A549 (cell line): ENCODE results near the gene OR10K2. TPM values are rescaled to one million over a fixed set of nuclear protein-coding genes. Genes with fewer than 3 reads are reported as not detected.

Experiments
- ATAC-seq, 2 experiments: fragments of 200-7000 bp in 1 of 2; fragments of >200 bp in 1 of 2; cut with Nextera tagmentation in 1 of 2; cut with Tn5 transposase in 1 of 2; 3 replicates each; pipeline versions ENCODE4 v1.8.0 to v1.9.1; 2018 to 2020; ENCODE audit warnings: mild to moderate bottlenecking in 1 of 2, moderate library complexity in 1 of 2
- CTCF ChIA-PET: fragments of 300-600 bp; sonication (Branson Sonifier 250); formaldehyde crosslinking; extraction: SDS; loops from one replicate; lab custom pipeline; 2021; ENCODE audit warnings: antibody characterized with exemption, inconsistent platforms; lab: Yijun Ruan, JAX
- POLR2A ChIA-PET: fragments of 350-600 bp; formaldehyde crosslinking; extraction: SDS; loops from one replicate; lab custom pipeline; 2021; ENCODE audit warnings: antibody characterized with exemption, inconsistent platforms; lab: Yijun Ruan, JAX
- DNase-seq, 2 experiments: peaks; one replicate each; pipeline versions ENCODE4 v3.0.0 to v3.0.0-alpha.2; 2011 to 2016; ENCODE audit warnings: low read depth in 1 of 2, low spot score in 1 of 2
- FAIRE-seq: peaks from 2 replicates; lab custom pipeline; 2011; peaks lifted over from hg19 to GRCh38; lab: Jason Lieb, UNC
- H3K27ac ChIP-seq, 2 experiments: fragments of >200 bp; sonication (Bioruptor Twin); formaldehyde crosslinking; 3 replicates each; pipeline ENCODE4 v1.5.1; 2016 to 2017
- H3K4me1 ChIP-seq: fragments of >200 bp; sonication (Bioruptor Twin); formaldehyde crosslinking; 3 replicates; pipeline ENCODE4 v1.6.1; 2016
- H3K4me2 ChIP-seq: fragments of >200 bp; sonication (Bioruptor Twin); formaldehyde crosslinking; 3 replicates; pipeline ENCODE4 v1.6.1; 2016
- H3K4me3 ChIP-seq: fragments of >200 bp; sonication (Bioruptor Twin); formaldehyde crosslinking; 3 replicates; pipeline ENCODE4 v1.5.1; 2016
- H3K9me3 ChIP-seq: fragments of >200 bp; sonication (Bioruptor Twin); formaldehyde crosslinking; 3 replicates; pipeline ENCODE4 v1.6.1; 2016
- FOSB ChIP-seq: fragments of 250-450 bp; sonication (Bioruptor Pico); IDR thresholded peaks from 2 replicates; pipeline ENCODE4 v1.5.0; 2020; ENCODE audit warnings: mild to moderate bottlenecking, moderate library complexity
- FOSL2 ChIP-seq, 2 experiments: fragments of 450-650 bp in 1 of 2; fragments of >200 bp in 1 of 2; sonication (Bioruptor Twin) in 1 of 2; formaldehyde crosslinking; IDR thresholded peaks; 2 replicates each; pipeline versions ENCODE4 v1.5.0 to v1.6.1; 2016 to 2020; ENCODE audit warnings: mild to moderate bottlenecking in 1 of 2, moderate library complexity in 1 of 2
- FOXS1 ChIP-seq: fragments of 250-450 bp; sonication (Bioruptor Pico); IDR thresholded peaks from 2 replicates; pipeline ENCODE4 v1.5.0; 2020; ENCODE audit warnings: mild to moderate bottlenecking, moderate library complexity
- JUN ChIP-seq, 2 experiments: fragments of >200 bp; sonication (Bioruptor Twin); formaldehyde crosslinking; IDR thresholded peaks; 2 replicates in 1 of 2; 3 replicates in 1 of 2; pipeline ENCODE4 v1.6.1; 2016 to 2017
- KDM1A ChIP-seq: fragments of 200-600 bp; sonication (generic); IDR thresholded peaks from 2 replicates; pipeline ENCODE4 v1.6.1; 2016; ENCODE audit warnings: low read depth, mild to moderate bottlenecking
- MAZ ChIP-seq: fragments of 150-350 bp; IDR thresholded peaks from 2 replicates; pipeline ENCODE4 v1.6.1; 2014; ENCODE audit warnings: antibody characterized with exemption, low read depth, low read length, borderline replicate concordance
- MYC ChIP-seq: IDR thresholded peaks from 2 replicates; pipeline ENCODE4 v1.6.1; 2012; ENCODE audit warnings: mild to moderate bottlenecking, inconsistent platforms, low read length, improper control_type of control experiment, borderline replicate concordance
- NR3C1 ChIP-seq: fragments of >200 bp; sonication (Bioruptor Twin); formaldehyde crosslinking; IDR thresholded peaks from 3 replicates; pipeline ENCODE4 v1.6.1; 2017
- POLR2A ChIP-seq: IDR thresholded peaks from 2 replicates; pipeline ENCODE4 v1.6.1; 2012; ENCODE audit warnings: mild to moderate bottlenecking, low read length
- RAD21 ChIP-seq, 2 experiments: fragments of >200 bp in 1 of 2; sonication (Bioruptor Twin) in 1 of 2; formaldehyde crosslinking in 1 of 2; IDR thresholded peaks in 1 of 2; conservative IDR thresholded peaks in 1 of 2; 2 replicates in 1 of 2; 3 replicates in 1 of 2; pipeline ENCODE4 v1.6.1; 2012 to 2018; ENCODE audit warnings: inconsistent platforms in 1 of 2
- RARB ChIP-seq: fragments of 250-450 bp; sonication (Bioruptor Pico); IDR thresholded peaks from 2 replicates; pipeline ENCODE4 v1.8.0; 2021; ENCODE audit warnings: mild to moderate bottlenecking, moderate library complexity
- SMC3 ChIP-seq: fragments of >200 bp; sonication (Bioruptor Twin); formaldehyde crosslinking; IDR thresholded peaks from 3 replicates; pipeline ENCODE4 v1.6.1; 2018; ENCODE audit warnings: inconsistent platforms
- SREBF2 ChIP-seq: fragments of 450-650 bp; IDR thresholded peaks from 2 replicates; pipeline ENCODE4 v1.6.1; 2014; ENCODE audit warnings: mild to moderate bottlenecking, moderate library complexity
- TFCP2L1 ChIP-seq: fragments of 250-450 bp; sonication (Bioruptor Pico); IDR thresholded peaks from 2 replicates; pipeline ENCODE4 v1.5.0; 2021; ENCODE audit warnings: mild to moderate bottlenecking
- ZC3H11A ChIP-seq: fragments of 450-650 bp; IDR thresholded peaks from 2 replicates; pipeline ENCODE4 v1.6.1; 2014; ENCODE audit warnings: antibody characterized with exemption, mild to moderate bottlenecking
- ZNF302 ChIP-seq: fragments of 250-450 bp; sonication (Bioruptor Pico); IDR thresholded peaks from 2 replicates; pipeline ENCODE4 v1.9.0; 2021; ENCODE audit warnings: inconsistent platforms, mild to moderate bottlenecking, moderate library complexity
- whole genome bisulfite sequencing: methylation state at CpG from one replicate; pipeline ENCODE4 v1.1.6; 2017; ENCODE audit errors: missing lambda C conversion rate; 5-methylcytosine and 5-hydroxymethylcytosine counted together
- polyA plus RNA-seq, 4 experiments: library from polyadenylated mRNA; depleted of rRNA in 3 of 4; stranded (reverse); fragments of >200 nt; fragmentation: RNase III in 1 of 4; extraction: RNeasy Plus Mini Kit Qiagen cat#74134 plus additional on column Dnase treatment in 1 of 4; gene quantifications; 2 replicates in 3 of 4; 3 replicates in 1 of 4; pipeline ENCODE4 v1.2.3, GENCODE V29; 2011 to 2017
- TF ChIP-seq, protein P1 (sequence below): IDR thresholded peaks from 2 replicates; pipeline ENCODE4 v1.6.1; 2012; ENCODE audit warnings: low read depth, borderline replicate concordance
- TF ChIP-seq, protein P2 (sequence below): fragments of >200 bp; sonication (Bioruptor Twin); formaldehyde crosslinking; IDR thresholded peaks from 3 replicates; pipeline ENCODE4 v1.5.1; 2016
- TF ChIP-seq, protein P3 (sequence below): fragments of 250-450 bp; sonication (Bioruptor Pico); IDR thresholded peaks from 2 replicates; pipeline ENCODE4 v1.5.0; 2021; ENCODE audit warnings: mild to moderate bottlenecking, moderate library complexity, borderline replicate concordance
- TF ChIP-seq, protein P4 (sequence below): fragments of 150-350 bp; IDR thresholded peaks from 2 replicates; pipeline ENCODE4 v1.6.1; 2014; ENCODE audit warnings: low read depth, mild to moderate bottlenecking, low read length

OR10K2 gene
- polyA plus RNA-seq, 2 of the 4 experiments (the other 2 are of a cell fraction): not detected

DNA sequence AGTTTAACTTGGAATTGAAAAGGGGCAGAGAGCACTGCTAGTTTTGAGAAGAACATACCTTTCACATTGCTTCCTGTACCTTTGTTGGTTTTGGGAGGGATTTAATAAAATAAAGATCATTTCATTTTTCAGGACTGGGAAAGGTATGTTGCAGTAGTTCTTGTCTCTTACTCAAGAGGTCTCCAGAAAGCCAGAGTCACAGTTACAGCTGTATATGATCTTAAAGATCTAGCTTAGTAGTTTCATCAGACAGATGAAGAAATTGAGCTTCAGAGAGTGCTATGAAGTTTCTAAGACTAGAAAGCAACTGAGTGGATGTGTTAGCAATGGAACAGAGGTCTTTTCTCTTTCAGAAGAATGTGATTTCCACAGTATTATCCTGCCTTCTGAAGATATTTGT, 1.0 kb downstream of the OR10K2 start:
- Histone ChIP-seq H3K27ac (no peak overlapping the region), H3K4me2 (no peak overlapping the region), H3K9me3 (no peaks in the 10 kb centered on the region), H3K4me1 (no peaks in the 10 kb centered on the region), H3K4me3 (no peak overlapping the region)
- FAIRE-seq: no peak
- ATAC-seq: no peak
- ChIA-PET POLR2A (no interaction called here), CTCF (no interaction called here)
- no peak for DNase-seq
- no peak for TF ChIP-seq NR3C1
- TF ChIP-seq, protein P1, sequence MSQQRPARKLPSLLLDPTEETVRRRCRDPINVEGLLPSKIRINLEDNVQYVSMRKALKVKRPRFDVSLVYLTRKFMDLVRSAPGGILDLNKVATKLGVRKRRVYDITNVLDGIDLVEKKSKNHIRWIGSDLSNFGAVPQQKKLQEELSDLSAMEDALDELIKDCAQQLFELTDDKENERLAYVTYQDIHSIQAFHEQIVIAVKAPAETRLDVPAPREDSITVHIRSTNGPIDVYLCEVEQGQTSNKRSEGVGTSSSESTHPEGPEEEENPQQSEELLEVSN: no peak
- TF ChIP-seq, protein P2, sequence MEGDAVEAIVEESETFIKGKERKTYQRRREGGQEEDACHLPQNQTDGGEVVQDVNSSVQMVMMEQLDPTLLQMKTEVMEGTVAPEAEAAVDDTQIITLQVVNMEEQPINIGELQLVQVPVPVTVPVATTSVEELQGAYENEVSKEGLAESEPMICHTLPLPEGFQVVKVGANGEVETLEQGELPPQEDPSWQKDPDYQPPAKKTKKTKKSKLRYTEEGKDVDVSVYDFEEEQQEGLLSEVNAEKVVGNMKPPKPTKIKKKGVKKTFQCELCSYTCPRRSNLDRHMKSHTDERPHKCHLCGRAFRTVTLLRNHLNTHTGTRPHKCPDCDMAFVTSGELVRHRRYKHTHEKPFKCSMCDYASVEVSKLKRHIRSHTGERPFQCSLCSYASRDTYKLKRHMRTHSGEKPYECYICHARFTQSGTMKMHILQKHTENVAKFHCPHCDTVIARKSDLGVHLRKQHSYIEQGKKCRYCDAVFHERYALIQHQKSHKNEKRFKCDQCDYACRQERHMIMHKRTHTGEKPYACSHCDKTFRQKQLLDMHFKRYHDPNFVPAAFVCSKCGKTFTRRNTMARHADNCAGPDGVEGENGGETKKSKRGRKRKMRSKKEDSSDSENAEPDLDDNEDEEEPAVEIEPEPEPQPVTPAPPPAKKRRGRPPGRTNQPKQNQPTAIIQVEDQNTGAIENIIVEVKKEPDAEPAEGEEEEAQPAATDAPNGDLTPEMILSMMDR: no peak
- TF ChIP-seq TFCP2L1 (CRISPR knock-in tag): no peak
- TF ChIP-seq RARB (CRISPR knock-in tag): no peak
- TF ChIP-seq RAD21 (conservative IDR thresholded peaks at IDR 0.05 in 1 of 2, IDR thresholded peaks at IDR 0.05 in 1 of 2): no peak
- TF ChIP-seq FOXS1 (CRISPR knock-in tag): no peak
- TF ChIP-seq ZNF302 (CRISPR knock-in tag): no peak

DNA sequence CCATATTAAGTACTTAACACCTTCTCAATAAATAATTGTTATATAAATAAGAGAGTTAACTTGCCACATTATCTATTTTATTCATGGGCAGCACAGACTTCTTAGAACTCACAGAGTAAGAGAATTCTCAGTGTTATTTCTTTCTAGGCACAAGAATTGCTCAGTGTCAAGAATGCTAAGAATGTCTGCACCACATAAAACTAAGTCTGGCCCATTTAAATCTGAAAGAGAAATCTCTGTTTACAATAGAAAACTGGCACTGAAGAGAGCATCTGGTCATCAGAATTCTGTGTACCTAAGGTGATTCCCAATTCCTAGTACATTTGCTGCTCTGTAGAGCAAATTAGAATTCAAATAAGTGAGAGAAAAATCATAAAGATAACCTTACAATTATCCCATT, 3.8 kb downstream of the OR10K2 start:
- Histone ChIP-seq H3K4me2 (no peak overlapping the region), H3K27ac (no peak overlapping the region), H3K4me1 (no peaks in the 10 kb centered on the region), H3K9me3 (no peaks in the 10 kb centered on the region), H3K4me3 (no peak overlapping the region)
- no peak for FAIRE-seq
- ATAC-seq: no peak
- POLR2A ChIA-PET: no interaction called here
- no peak for DNase-seq
- CTCF ChIA-PET: no interaction called here
- TF ChIP-seq ZC3H11A: no peak
- no peak for TF ChIP-seq KDM1A
- no peak for TF ChIP-seq MYC
- TF ChIP-seq SMC3: no peak

DNA sequence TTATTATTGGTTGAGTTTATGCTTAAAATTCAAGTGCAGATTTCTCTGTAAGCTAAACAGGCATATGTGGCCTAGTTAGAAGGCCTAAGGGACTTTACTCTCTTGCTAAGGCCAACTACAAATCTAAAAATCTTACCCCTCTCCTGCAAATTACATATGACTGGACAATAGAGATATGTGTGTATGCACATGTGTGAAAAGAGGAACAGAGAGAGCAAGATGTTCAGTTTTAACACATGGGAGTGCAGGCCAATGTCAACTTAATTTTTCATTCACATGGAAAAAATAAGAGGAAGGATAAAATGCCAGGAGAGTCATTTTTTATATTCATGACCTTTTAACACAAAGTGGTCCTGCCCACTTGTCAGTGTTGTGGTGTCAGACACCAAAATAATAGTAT, 8.5 kb downstream of the OR10K2 start:
- Histone ChIP-seq H3K27ac (no peak overlapping the region), H3K4me3 (no peak overlapping the region), H3K4me1 (no peaks in the 10 kb centered on the region), H3K9me3 (no peaks in the 10 kb centered on the region), H3K4me2 (no peak overlapping the region)
- POLR2A ChIA-PET: no interaction called here
- no peak for TF ChIP-seq POLR2A
- no peak for ATAC-seq
- FAIRE-seq: no peak
- CTCF ChIA-PET: no interaction called here
- DNase-seq: no peak

DNA sequence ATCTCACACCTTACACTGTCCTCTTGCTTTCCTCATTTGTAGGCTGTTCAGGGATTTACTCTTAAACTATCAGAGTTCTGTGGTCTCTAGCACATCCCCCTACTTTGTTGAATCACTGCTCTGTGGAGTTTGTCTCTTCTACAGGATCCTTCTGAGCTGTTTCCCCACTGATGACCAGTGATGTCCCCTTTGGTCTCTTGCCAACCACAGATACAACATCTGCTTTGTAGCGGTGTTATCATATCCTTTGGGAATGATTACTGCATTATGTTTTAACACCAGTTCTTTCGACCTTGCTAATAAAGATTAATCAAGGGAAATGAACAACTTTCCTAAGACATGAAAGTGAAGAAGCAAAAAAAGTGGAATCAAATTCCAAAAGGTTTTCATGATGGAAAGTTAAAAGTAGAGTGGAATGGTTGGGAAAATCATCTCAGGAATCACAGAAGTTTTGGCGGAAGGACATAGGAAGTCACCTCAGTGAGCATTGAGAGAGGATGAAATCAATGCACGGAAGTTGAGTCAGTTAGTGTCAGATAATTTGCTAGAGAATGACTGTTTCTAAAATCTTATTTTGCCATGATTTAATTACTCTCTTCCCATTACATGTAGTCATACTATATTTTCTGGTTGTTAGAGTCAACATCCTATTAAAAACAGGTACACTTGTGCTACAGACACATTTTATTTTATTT, 11.2 kb downstream of the OR10K2 start:
- CTCF ChIA-PET: no interaction called here
- no peaks in the 10 kb centered on the region for H3K9me3 ChIP-seq
- no peak overlapping the region for H3K4me2 ChIP-seq
- TF ChIP-seq FOSB (CRISPR knock-in tag): no peak
- TF ChIP-seq, protein P3, sequence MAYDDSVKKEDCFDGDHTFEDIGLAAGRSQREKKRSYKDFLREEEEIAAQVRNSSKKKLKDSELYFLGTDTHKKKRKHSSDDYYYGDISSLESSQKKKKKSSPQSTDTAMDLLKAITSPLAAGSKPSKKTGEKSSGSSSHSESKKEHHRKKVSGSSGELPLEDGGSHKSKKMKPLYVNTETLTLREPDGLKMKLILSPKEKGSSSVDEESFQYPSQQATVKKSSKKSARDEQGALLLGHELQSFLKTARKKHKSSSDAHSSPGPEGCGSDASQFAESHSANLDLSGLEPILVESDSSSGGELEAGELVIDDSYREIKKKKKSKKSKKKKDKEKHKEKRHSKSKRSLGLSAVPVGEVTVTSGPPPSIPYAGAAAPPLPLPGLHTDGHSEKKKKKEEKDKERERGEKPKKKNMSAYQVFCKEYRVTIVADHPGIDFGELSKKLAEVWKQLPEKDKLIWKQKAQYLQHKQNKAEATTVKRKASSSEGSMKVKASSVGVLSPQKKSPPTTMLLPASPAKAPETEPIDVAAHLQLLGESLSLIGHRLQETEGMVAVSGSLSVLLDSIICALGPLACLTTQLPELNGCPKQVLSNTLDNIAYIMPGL (CRISPR knock-in tag): no peak
- no peak for TF ChIP-seq JUN (IDR thresholded peaks at IDR 0.05)
- TF ChIP-seq SREBF2: no peak
- no peak for TF ChIP-seq MAZ
- no peak for TF ChIP-seq FOSL2 (IDR thresholded peaks at IDR 0.05)
- no peak for TF ChIP-seq FOSL2 (CRISPR knock-in tag; IDR thresholded peaks at IDR 0.05)
- TF ChIP-seq, protein P4, sequence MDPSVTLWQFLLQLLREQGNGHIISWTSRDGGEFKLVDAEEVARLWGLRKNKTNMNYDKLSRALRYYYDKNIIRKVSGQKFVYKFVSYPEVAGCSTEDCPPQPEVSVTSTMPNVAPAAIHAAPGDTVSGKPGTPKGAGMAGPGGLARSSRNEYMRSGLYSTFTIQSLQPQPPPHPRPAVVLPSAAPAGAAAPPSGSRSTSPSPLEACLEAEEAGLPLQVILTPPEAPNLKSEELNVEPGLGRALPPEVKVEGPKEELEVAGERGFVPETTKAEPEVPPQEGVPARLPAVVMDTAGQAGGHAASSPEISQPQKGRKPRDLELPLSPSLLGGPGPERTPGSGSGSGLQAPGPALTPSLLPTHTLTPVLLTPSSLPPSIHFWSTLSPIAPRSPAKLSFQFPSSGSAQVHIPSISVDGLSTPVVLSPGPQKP: no peak
- ATAC-seq: no peak
- H3K27ac ChIP-seq: no peak overlapping the region
- DNase-seq: no peak
- POLR2A ChIA-PET: no interaction called here
- H3K4me3 ChIP-seq: no peak overlapping the region
- FAIRE-seq: no peak
- WGBS: 34% methylated on average over 4 of the region's 4 CpGs
- no peaks in the 10 kb centered on the region for H3K4me1 ChIP-seq
